ENCODE measurements around the gene MME.

Gene MME

DNA sequence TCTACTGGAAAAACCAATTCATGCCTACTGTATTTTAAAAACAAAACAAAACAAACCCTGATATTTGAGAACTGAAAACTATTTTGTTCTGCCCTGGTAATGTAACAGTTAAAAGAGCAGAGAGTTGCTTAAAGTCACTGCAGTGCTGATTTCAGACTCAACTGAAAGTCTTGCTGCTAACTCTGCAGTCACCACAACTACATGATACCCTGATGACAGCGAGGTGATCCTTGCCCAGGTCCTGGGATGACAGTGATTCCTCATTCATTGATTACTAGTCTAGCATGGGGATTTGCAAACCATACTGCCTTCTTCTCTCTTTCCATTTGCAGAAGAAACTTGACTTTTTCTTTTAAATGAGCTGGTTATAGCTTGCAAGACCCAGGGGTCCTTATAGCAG lies 67.5 kb downstream of the MME start:
- no peak for DNase-seq (ENCODE audit: low read depth)

DNA sequence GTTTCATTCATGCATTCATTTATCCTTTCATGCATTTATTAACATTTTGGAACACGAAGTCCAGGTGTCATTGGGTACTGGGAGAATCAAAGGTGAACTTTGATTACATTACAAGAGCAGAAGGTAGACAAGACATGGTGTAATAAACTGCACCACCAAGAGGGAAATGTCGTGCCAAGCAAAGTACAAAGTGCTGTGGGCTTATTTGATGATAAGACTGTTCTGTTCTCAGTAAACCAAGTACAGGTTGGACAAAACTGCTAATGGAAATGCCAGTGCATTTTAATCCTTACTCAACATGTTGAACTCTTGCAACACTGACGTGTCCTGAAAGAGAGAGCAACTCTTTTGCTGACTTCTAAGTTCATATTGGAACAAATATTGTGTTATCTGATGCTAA lies 69.4 kb downstream of the MME start:
- peak; percentile 51 for DNase-seq (ENCODE audit: low read depth)

DNA sequence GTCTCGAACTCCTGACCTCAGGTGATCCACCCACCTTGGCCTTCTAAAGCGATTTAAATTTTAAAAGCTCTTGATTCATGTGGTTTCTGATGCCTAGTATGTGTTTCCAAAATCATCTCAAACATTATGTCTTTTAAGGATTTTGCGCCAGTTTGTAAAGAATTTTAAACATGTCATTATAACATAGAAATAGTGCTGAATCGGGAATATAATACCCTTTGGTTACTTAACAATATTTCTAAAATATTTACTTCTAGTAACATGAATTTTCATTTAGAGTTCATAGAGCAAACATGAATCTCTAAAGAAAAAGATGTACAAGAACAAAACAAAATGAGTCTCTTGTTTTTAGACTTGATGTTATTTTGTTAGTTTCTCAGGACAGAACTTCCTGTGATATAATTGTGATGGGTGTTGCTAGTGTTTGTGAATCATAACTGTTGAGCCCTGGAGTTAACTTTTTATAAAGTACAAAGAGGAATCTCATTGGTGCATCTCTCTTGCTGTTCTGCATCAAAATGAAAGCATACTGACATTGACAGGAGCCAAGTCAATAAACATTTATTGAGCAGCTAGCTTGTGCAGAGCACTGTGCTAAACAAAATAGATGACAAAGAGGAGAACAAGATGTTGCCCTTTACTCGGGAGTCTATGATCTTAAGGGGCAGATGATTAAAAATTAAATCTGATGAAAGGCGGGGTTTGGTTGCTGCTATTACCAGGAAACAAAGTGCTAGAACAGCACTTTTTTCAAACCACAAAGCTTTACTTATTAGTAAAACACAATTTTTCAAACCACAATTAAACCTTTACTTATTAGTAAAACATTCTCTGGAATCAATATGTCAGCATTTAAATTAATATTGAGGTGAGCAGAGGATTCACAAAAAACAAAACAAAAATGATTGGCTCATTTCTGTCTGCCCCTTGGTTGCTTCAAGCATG lies 73.4 kb downstream of the MME start:
- no peak for DNase-seq (ENCODE audit: low read depth)

DNA sequence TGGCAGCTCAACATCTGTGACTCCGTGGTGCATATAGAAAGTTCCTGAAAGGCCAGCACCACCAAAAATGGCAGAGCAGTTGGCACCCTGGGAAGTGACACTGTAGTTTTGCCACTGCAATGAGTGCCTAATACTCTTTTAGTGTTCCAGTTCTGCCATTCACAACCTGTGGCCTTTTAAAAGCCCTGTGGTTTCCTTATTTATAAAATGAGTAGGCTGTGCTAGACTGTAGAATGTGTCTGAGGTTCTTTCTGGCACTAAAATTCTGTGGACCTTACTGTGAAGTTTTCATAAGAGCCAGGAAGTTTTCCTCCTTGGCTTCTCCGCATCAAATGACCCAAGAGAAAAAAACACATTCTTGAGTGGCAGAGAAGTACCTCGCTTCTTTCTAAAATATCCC lies 74.1 kb downstream of the MME start:
- DNase-seq (ENCODE audit: low read depth): no peak

DNA sequence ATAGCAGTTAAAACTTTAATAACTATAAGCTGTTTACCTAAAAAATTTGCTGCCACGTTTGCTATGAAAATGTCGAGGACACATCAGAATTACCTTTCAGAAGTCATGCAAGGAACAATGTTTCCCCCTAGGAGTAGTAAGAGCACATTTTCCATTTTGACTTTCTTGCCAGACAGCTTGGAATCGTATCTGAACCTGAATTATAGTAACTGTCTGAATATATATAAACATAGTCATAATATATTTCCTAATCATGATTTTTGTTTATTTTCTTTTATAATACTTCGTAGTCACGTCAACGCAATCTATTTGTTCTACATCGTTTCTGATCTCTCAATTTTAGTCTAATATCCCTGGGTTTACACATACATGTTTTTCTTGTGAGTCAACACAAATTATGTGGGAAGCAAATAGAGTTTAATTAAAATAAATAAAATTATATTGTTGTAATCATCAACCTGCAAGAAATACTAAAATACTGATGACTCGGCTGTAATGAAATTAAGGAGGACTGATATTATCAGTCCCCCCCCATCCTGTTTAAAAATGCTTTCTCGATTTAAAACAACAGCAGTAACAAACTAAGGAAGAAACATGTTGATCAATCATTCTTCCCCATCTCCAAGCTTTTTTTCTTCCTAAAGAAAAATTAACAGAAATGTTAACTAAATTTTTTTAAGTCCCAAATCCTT lies 78.4 kb downstream of the MME start:
- no peak for DNase-seq (ENCODE audit: low read depth)

DNA sequence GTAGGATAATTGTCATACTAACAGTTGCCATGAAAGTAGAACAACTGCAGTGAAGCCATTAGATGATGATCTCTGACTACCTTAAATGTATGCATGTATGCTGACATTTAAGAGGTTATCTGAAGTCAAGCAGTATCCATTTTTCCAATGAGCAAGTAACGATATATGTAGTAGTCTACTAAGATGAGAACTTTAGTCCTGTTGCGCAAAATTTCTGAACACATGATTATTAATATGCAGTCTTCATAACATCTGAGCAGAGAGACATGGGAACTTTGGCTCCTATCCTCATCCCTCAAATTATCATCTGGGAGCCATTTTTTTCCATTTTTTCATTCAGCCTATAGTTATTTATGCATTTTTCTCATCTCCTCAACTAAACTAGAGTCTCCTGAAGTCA lies 79.2 kb downstream of the MME start:
- peak; percentile 24 for DNase-seq (ENCODE audit: low read depth)

DNA sequence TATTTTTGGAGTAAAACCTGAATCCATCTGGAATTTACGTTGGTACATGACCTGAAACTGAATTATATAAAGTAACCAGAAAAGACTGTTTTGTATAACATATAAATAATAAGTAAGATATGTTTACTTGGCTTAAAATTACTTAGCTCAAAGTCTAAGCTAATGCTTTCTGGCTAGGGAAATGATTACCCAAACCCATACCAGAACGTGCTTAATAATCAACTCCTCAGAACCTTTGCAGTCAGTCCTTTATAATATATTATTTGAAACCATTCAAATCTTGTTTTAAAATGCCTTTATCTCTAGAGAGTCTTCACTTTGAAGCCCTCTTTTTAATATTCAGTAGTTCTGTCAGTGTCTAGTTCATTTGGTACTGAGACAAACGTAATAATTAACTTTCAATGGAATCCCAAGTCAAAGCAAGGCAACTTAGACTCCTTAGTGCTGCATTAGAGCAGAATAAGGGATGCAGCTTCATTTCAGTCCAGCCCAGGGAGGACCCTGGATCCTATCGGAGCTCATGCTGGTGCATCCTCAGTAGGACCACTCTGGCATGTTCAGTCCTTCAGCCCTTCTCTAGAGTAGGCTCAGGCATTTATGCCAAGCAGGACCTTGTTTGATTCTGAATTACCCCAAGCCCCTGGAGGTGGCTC lies 81.6 kb downstream of the MME start:
- no peak for DNase-seq (ENCODE audit: low read depth)

DNA sequence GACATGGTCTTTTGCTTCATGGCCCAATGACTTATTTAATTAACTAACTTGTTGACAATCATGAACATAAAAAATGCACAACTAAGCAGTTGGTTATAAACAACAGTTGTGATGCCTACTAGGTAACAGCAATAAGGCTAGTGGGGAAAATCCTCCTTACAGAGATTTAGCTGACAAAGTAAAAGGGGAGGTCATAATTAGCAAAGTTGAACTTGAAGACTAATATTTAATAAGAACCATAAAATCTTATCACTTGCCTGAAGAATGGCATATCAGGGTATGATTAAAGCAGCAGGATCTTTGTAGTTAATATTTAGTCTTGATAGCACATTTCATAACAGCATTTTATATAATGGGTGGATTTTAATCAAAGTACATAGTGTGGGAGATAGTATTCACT lies 84.2 kb downstream of the MME start:
- no peak for DNase-seq (ENCODE audit: low read depth)

DNA sequence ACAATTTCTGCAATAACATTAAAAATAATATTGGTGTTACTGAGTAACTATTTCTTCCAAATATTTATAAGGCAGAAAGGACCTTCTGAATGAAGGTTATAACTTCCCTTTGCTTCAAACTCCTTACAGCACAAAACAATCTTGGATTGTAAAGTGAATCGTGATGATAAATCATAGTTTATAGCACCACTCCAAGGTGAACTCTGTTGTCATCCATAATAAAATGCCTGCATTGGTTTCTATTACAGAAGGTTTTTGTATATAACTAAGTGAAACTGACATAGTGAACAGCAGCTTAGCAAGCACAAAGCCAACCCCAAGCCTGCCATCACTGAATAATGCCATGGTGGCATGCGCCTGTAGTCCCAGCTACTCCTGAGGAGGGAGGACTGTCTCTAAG lies 86.3 kb downstream of the MME start:
- DNase-seq (ENCODE audit: low read depth): no peak

DNA sequence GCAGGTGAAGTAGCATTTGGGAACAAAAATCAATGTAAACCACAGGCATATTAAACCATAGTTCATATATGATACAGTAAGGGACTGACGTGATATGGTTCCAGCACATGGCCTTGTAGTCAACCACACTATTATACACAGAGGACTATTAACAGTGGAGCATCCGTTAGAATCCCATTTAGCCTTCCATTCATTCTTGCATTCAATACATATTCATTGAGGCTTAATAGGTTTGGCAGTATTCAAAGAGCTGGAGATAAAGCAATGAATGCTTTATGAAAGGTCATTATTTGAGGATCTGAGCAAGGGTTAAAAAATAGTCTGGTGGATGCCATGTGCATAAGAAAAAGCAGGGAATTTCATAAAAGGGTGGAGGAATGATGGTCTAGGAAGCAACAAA lies 89.1 kb downstream of the MME start:
- no peak for DNase-seq (ENCODE audit: low read depth)

DNA sequence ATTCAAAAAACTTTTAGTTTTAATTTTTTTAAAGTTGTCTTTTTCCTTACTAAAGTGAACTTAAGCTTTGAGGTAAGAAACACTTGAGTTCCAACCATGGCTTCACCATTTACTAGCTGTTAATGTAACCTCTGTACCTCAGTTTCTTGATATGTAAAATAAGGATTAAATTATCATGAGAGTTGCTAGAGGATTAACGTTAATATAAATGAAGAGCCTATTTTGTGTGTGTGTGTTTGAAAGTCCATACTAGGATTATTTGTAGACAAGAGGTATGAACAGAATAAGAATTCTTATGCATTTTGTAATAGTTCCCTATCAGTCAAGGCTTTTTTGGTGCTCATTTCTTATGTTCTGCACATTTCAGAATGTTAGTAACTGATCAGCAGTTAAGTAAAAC lies 93.7 kb downstream of the MME start:
- no peak for DNase-seq (ENCODE audit: low read depth)

DNA sequence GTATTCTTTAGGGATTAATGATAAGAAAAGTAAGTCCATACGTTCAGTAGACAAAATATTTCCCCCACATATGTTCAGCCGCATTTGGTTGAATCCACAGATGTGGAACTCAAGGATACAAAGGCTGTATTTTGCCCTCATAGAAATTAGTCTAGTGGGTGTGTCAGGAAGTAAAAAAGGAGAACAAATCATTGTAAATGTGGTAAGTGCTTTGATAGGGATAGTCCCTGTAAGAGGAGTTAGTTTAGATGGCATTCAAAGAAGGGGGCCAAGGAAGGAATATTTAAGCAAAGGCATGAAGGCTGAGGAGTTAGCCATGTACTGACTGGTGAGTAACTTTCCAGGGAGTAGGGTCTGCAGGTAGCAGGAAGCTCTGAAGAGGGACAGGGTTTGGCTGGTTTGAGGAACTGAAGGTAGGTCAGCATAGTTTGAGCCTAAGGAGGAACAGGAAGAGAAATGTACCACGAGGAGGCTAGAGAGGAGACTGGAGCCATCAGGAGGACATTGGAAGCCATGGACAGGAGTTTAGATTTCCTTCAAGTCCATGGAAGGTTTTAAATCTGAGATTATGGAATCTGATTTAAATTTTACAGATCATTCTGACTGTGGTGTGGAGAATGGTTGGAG lies 98.8 kb downstream of the MME start:
- DNase-seq (ENCODE audit: low read depth): no peak

DNA sequence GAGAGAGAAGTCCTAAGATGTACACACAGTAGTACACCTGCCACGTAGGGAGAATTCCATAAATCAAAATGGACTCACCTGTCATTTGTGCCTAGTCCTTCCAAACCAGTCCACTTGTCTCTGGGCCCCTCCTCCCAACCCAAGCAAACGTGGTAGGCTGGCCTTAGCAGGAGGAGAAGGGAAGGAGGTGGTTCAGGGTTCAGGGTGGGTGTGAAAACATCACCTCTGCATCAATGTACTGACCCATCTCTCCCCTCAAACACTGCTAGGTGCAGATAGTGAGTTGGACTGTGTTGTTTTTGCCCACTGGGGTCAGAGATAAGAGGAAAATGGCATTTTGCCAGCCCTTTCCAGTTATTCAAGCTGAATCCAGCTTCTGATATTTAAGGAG lies 99.3 kb downstream of the MME start:
- no peak for DNase-seq (ENCODE audit: low read depth)

DNA sequence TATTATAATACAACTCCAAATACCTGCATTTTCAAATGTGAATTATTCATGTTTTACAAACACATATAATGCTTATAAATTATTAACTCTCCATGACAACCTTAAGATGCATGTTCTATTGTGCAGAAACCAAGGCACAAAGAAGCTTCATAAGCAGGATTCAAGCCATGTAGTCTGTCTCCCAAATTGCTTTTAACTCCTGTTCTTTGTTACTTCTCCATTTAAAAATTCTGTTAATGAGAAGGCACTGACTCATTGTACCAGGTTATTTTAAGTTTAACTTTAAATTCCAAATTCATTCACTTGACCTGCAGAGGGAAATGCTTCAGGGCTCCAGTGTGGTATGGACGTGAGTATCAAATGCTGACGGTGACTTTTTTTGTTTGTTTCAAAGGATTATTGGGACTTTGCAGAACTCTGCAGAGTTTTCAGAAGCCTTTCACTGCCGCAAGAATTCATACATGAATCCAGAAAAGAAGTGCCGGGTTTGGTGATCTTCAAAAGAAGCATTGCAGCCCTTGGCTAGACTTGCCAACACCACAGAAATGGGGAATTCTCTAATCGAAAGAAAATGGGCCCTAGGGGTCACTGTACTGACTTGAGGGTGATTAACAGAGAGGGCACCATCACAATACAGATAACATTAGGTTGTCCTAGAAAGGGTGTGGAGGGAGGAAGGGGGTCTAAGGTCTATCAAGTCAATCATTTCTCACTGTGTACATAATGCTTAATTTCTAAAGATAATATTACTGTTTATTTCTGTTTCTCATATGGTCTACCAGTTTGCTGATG lies 100.0 kb downstream of the MME start:
- DNase-seq (ENCODE audit: low read depth): no peak

DNA sequence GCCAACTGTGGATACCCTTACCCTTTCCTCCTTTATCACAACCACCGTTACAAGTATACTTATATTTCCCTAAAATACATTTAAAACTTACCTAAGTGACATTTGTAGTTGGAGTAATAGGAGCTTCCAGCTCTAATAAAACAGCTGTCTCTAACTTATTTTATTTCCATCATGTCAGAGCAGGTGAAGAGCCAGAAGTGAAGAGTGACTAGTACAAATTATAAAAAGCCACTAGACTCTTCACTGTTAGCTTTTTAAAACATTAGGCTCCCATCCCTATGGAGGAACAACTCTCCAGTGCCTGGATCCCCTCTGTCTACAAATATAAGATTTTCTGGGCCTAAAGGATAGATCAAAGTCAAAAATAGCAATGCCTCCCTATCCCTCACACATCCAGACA lies 102.3 kb downstream of the MME start:
- DNase-seq (ENCODE audit: low read depth): no peak

DNA sequence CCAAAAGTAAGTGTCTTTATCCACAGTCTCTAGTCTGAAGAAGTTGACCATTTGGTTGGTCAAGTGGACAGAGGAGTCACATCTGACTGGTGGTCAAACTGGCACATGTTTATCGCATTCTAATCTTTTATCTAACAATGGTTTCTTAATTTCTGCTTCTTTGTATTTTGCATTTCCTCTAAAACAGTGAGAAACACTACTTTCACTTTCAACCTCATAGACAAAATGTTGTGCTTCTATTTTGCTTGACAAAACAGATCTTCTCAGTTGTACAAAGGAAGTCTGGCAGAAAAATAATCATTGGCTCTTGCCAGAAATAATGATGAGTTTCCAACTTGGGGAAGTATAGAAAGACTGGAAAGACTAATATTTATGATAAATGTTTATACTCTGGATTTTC lies 103.9 kb downstream of the MME start:
- DNase-seq (ENCODE audit: low read depth): no peak

DNA sequence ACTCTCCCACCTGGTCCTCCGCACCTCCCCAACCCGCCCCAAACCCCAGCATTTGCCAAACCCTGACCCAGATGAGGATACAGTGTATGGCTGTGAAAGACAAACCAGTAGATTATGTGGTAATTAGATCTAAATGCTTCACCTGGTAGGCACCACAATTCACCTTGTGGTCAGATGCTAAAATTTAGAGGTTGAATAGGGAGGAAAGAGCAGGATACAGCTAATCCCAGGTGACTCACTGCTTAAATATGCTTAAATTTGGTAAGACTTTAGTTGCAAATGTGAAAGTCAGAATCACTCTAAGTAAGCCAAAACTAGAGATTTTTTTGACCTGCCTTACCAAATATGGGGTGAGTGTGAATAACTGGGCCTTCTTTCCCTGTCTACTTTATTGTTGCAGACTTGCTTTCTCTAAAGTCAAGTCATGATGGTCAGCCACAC lies 105.5 kb downstream of the MME start:
- peak; percentile 69 for DNase-seq (ENCODE audit: low read depth)

DNA sequence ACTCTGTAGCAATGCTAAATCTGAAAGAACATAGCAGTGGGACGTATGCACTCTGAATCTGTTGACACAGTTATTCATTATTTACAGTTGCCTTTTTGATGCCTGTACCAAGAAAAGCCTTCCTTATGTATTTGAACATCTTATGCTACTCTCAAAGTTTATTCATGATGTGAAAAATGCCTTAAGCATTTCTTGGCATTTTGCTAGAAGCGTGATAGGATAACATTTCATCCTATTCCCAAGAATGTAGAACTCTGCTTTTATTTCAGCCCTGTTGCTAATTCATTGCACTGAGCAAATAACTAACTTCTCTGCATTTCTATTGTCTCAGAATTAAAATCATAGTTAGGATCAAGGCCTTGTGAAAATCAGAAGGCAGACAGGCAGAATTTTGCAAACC lies 107.9 kb downstream of the MME start:
- DNase-seq (ENCODE audit: low read depth): no peak

DNA sequence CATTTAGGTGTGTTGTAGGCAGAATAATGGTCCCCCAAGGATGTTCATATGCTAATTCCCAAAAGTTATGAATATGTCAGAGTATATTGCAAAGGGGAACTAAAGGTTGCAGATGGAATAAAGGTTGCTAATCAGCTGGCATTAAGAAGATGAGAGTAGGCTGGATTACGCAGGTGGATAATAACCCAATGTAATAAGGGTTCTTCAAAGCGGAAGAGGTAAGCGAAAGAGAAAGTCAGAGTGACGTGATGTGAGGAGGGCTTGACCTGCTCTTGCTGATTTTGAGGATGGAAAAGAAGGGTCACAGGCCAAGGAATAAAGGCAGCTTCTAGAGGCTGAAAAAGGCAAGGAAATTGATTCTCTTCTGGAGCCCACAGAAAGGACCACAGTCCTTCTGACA lies 109.4 kb downstream of the MME start:
- no peak for DNase-seq (ENCODE audit: low read depth)

DNA sequence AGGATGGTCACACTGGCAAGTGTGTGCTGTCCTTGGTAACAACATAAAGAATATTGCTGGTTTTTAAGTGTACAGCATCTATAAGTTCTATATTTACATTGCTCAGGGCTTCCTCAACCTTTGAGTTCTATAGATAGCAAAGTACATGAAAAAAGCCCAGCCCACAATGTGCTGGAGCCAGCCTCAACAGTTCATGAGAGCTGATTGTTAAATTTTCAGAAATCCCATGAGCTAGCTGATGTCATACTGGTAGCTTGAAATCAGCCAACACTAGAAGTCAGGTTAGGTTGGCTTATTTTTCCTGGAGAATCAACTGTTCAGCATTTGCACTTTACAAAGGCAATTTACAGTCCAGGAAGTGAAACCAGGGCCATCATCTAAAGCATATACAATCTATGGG lies 110.6 kb downstream of the MME start:
- DNase-seq (ENCODE audit: low read depth): no peak

DNA sequence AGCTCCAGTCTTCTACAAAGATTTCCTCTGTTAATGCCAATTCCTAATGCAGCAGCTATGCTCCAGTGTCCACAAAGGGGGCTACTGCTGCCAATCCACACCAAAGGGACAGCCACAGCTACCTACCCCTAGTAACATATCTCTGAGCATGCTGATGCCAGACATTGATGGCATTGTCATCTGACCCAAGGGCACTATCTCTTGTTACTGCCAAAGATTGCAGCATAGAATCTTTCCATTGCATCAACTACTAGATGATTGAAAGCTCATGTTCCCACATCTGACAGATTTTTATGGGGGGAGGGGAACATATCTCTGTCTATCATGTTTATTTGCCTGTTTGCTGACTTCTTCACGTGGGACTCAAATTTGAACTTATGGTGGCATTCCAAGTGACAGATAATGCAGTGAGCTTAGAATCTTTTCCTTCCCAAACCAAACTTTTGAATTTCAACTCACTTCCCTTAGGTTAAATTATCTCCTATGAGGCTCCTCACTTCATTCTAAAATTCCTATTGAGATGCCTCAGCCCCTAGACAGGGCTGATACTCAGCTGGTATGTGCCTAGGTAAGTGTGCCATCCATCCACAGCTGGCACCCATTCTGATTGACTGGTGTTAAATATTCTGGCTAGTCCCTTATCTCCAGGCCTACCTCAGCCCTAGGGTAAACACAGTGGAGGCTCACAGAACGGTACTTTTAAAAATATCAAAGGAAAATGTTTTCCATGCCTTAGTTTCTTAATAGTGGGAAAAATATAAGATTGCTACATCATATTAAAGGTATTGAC lies 113.0 kb downstream of the MME start:
- DNase-seq (ENCODE audit: low read depth): peak; percentile 37
